Endodermal cell (in vitro differentiated cells): ENCODE data around the gene VIT. TPM values are rescaled to one million over a fixed set of nuclear protein-coding genes. Genes with fewer than 3 reads are reported as not detected.
"Not testable (repeated sequence)": the region's sequence is repeated elsewhere in the genome, so short reads cannot be mapped to it uniquely, and the experiment has no call there.

ENCODE experiments used
- DNase-seq: peaks from one replicate; pipeline ENCODE4 v3.0.0-alpha.2; 2017
- H3K27ac ChIP-seq: 2 replicates; pipeline ENCODE4 v1.5.1; 2013; ENCODE audit warnings: mild to moderate bottlenecking, low read depth, low read length, moderate library complexity
- H3K27me3 ChIP-seq: 2 replicates; pipeline ENCODE4 v1.6.1; 2013; ENCODE audit warnings: mild to moderate bottlenecking, low read length, moderate library complexity; ENCODE audit not compliant: insufficient read depth, control insufficient read depth, poor library complexity, severe bottlenecking
- H3K36me3 ChIP-seq: 2 replicates; pipeline ENCODE4 v1.7.0; 2013; ENCODE audit warnings: mild to moderate bottlenecking, low read length, moderate library complexity; ENCODE audit not compliant: control insufficient read depth, insufficient read depth
- H3K4me1 ChIP-seq: one replicate; pipeline ENCODE4 v1.7.0; 2013; ENCODE audit warnings: low read length; ENCODE audit not compliant: control insufficient read depth, insufficient read depth
- H3K4me3 ChIP-seq: 2 replicates; pipeline ENCODE4 v1.5.1; 2013; ENCODE audit warnings: mild to moderate bottlenecking, low read length, moderate library complexity
- H3K9ac ChIP-seq: 2 replicates; pipeline ENCODE4 v1.6.1; 2013; ENCODE audit warnings: mild to moderate bottlenecking, low read length, moderate library complexity; ENCODE audit not compliant: poor library complexity, severe bottlenecking; ENCODE audit errors: extremely low read depth
- H3K9me3 ChIP-seq: 2 replicates; pipeline ENCODE4 v1.6.1; 2013; ENCODE audit warnings: mild to moderate bottlenecking, low read length, moderate library complexity; ENCODE audit not compliant: control insufficient read depth
- H3K27ac Mint-ChIP-seq: 2 replicates; pipeline ENCODE4 v1.8.0; 2020; ENCODE audit warnings: mixed read lengths
- H3K27me3 Mint-ChIP-seq: 2 replicates; pipeline ENCODE4 v1.8.0; 2021; ENCODE audit warnings: mild to moderate bottlenecking, mixed read lengths; ENCODE audit not compliant: insufficient read depth
- H3K36me3 Mint-ChIP-seq: 2 replicates; pipeline ENCODE4 v1.8.0; 2020; ENCODE audit warnings: low read depth, mixed read lengths
- H3K4me1 Mint-ChIP-seq: 2 replicates; pipeline ENCODE4 v1.8.0; 2020; ENCODE audit warnings: mixed read lengths
- H3K4me3 Mint-ChIP-seq: 2 replicates; pipeline ENCODE4 v1.8.0; 2020; ENCODE audit warnings: mild to moderate bottlenecking, moderate library complexity, mixed read lengths
- H3K9me3 Mint-ChIP-seq: 2 replicates; pipeline ENCODE4 v1.8.0; 2020; ENCODE audit warnings: mild to moderate bottlenecking, mixed read lengths
- CTCF ChIP-seq: fragments of 200-600 bp; sonication (generic); conservative IDR thresholded peaks from 2 replicates; pipeline ENCODE4 v1.5.0; 2021; ENCODE audit warnings: antibody characterized with exemption, mild to moderate bottlenecking
- WGBS, 2 experiments: methylation state at CpG; one replicate each; pipeline versions ENCODE4 v1.1.5 to v1.1.7; 2013; ENCODE audit warnings: missing lambda C conversion rate in 2 of 2, mixed read lengths in 1 of 2; ENCODE audit not compliant: insufficient coverage in 1 of 2, insufficient read length in 1 of 2; 5-methylcytosine and 5-hydroxymethylcytosine counted together
- total RNA-seq, 2 donors: library from RNA; stranded (reverse); fragmentation: NEBNext Ultra II Directional in 1 of 2; extraction: Animal tissue kit (Norgen Biotek cat#: 25700) in 1 of 2; gene quantifications; 2 replicates in 1 of 2; 3 replicates in 1 of 2; pipeline ENCODE4 v1.2.1, GENCODE V29; 2021

VIT gene
- total RNA-seq, 2 donors from 2014 or later: 0.53 TPM; not detected in 1

- H3K4me1 Mint-ChIP-seq: peaks cover 4% of the 10 kb centered on the region
- Histone ChIP-seq H3K4me3 (no peak overlapping the region), H3K4me1 (no peaks in the 10 kb centered on the region), H3K36me3 (no peaks in the 10 kb centered on the region), H3K9me3 (peaks cover 7% of the 10 kb centered on the region), H3K9ac (no peak overlapping the region), H3K27me3 (no peaks in the 10 kb centered on the region), H3K27ac (no peak overlapping the region)
- no peak overlapping the region for H3K4me3 Mint-ChIP-seq
- H3K36me3 Mint-ChIP-seq: peaks cover 2% of the 10 kb centered on the region
- no peak for TF ChIP-seq CTCF
- 47 to 50% methylated on average over 2 of the region's 2 CpGs for WGBS, 2 experiments
- H3K27ac Mint-ChIP-seq: no peak overlapping the region
- DNase-seq: no peak
- H3K9me3 Mint-ChIP-seq: peaks cover 16% of the 10 kb centered on the region
- H3K27me3 Mint-ChIP-seq: no peaks in the 10 kb centered on the region
Observed at GRCh38 chr2:36683002-36683401, 13.5 kb upstream of the VIT start.

- not testable (repeated sequence) for H3K9me3 Mint-ChIP-seq, H3K4me1 ChIP-seq, H3K4me3 Mint-ChIP-seq, H3K27ac Mint-ChIP-seq, DNase-seq, H3K4me3 ChIP-seq, H3K27ac ChIP-seq, H3K9ac ChIP-seq, H3K9me3 ChIP-seq, H3K27me3 Mint-ChIP-seq, H3K4me1 Mint-ChIP-seq, H3K36me3 Mint-ChIP-seq, H3K36me3 ChIP-seq, H3K27me3 ChIP-seq
- 91 to 100% methylated on average over 3 to 30 of the region's 30 CpGs for WGBS, 2 experiments
Observed at GRCh38 chr2:36688291-36688690, 8.2 kb upstream of the VIT start.

GRCh38 chr2:36689013-36689412 is 7.5 kb upstream of the VIT start:
- H3K27ac ChIP-seq, H3K4me3 Mint-ChIP-seq, H3K4me1 ChIP-seq, H3K36me3 ChIP-seq, H3K4me3 ChIP-seq, H3K36me3 Mint-ChIP-seq, H3K9ac ChIP-seq, H3K27me3 ChIP-seq, H3K9me3 ChIP-seq, H3K27ac Mint-ChIP-seq, DNase-seq, H3K4me1 Mint-ChIP-seq, H3K27me3 Mint-ChIP-seq, H3K9me3 Mint-ChIP-seq: not testable (repeated sequence)
- 96 to 98% methylated on average over 13 to 15 of the region's 15 CpGs for WGBS, 2 experiments

- Mint-ChIP-seq H3K9me3 (no peaks in the 10 kb centered on the region), H3K36me3 (no peaks in the 10 kb centered on the region), H3K27me3 (no peaks in the 10 kb centered on the region), H3K27ac (no peak overlapping the region), H3K4me3 (no peak overlapping the region), H3K4me1 (peaks cover 9% of the 10 kb centered on the region)
- Histone ChIP-seq H3K27me3 (no peaks in the 10 kb centered on the region), H3K36me3 (no peaks in the 10 kb centered on the region), H3K9me3 (no peaks in the 10 kb centered on the region), H3K9ac (no peak overlapping the region), H3K4me3 (no peak overlapping the region), H3K27ac (no peak overlapping the region), H3K4me1 (no peaks in the 10 kb centered on the region)
- no peak for TF ChIP-seq CTCF
- 50 to 100% methylated on average over 1 to 2 of the region's 2 CpGs for WGBS, 2 experiments
- DNase-seq: no peak
Observed at GRCh38 chr2:36692121-36692520, 4.4 kb upstream of the VIT start.
